ENCODE results near the gene MAP3K9. TPM values are rescaled to one million over a fixed set of nuclear protein-coding genes. Genes with fewer than 3 reads are reported as not detected.

MAP3K9 gene
- polyA plus RNA-seq, 1 experiment, result 0.24 TPM

- H3K4me3 ChIP-seq (ENCODE audit: low read depth, low read length), result no peak overlapping the region
- H3K27me3 ChIP-seq (ENCODE audit: control insufficient read depth, insufficient read depth, low read length), result peaks cover 35% of the 10 kb centered on the region
- DNase-seq (ENCODE audit: low read depth, low spot score), result no peak
- CTCF ChIA-PET, result no interaction called here
- H3K27ac ChIP-seq (ENCODE audit: low read depth, low read length), result no peak overlapping the region
- H3K9me3 ChIP-seq (ENCODE audit: control insufficient read depth, insufficient read depth, low read length), result no peaks in the 10 kb centered on the region
- POLR2A ChIA-PET, result no interaction called here
- TF ChIP-seq, protein P1, sequence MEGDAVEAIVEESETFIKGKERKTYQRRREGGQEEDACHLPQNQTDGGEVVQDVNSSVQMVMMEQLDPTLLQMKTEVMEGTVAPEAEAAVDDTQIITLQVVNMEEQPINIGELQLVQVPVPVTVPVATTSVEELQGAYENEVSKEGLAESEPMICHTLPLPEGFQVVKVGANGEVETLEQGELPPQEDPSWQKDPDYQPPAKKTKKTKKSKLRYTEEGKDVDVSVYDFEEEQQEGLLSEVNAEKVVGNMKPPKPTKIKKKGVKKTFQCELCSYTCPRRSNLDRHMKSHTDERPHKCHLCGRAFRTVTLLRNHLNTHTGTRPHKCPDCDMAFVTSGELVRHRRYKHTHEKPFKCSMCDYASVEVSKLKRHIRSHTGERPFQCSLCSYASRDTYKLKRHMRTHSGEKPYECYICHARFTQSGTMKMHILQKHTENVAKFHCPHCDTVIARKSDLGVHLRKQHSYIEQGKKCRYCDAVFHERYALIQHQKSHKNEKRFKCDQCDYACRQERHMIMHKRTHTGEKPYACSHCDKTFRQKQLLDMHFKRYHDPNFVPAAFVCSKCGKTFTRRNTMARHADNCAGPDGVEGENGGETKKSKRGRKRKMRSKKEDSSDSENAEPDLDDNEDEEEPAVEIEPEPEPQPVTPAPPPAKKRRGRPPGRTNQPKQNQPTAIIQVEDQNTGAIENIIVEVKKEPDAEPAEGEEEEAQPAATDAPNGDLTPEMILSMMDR (IDR thresholded peaks at IDR 0.05; ENCODE audit: low read depth, low read length), result no peak
Observed at GRCh38 chr14:70811578-70811977, 2.3 kb upstream of the MAP3K9 start.

DNA sequence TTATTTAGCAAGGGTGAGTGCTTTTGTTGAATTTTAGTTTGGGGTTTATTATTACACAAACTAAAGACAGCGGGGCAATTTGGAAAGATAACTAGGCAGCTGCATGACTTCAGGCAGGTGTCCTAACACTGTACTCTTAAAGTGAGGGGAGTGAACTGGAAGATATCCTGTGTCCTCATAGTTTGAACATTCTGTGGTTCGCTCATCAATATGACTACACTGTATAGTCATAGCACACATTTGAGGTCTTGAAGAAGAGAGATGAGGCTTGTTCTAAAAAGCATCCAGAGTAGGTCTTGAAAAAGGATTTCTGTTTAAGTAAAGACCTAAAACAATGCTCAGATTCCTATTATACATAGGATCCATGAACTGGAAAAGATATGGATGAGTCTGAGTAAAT is 1.7 kb upstream of the MAP3K9 start:
- POLR2A ChIA-PET, result no interaction called here
- no peak overlapping the region for H3K4me3 ChIP-seq (ENCODE audit: low read depth, low read length)
- CTCF ChIA-PET, result interaction anchor here (0.7 kb wide), 1 partner anchor 212 kb away, joined by 3 read pairs; no protein-coding TSS in a partner anchor
- no peak for DNase-seq (ENCODE audit: low read depth, low spot score)
- H3K27me3 ChIP-seq (ENCODE audit: control insufficient read depth, insufficient read depth, low read length), result peaks cover 37% of the 10 kb centered on the region
- H3K9me3 ChIP-seq (ENCODE audit: control insufficient read depth, insufficient read depth, low read length), result no peaks in the 10 kb centered on the region
- TF ChIP-seq, protein P1 (IDR thresholded peaks at IDR 0.05; ENCODE audit: low read depth, low read length), result no peak
- no peak overlapping the region for H3K27ac ChIP-seq (ENCODE audit: low read depth, low read length)

DNA sequence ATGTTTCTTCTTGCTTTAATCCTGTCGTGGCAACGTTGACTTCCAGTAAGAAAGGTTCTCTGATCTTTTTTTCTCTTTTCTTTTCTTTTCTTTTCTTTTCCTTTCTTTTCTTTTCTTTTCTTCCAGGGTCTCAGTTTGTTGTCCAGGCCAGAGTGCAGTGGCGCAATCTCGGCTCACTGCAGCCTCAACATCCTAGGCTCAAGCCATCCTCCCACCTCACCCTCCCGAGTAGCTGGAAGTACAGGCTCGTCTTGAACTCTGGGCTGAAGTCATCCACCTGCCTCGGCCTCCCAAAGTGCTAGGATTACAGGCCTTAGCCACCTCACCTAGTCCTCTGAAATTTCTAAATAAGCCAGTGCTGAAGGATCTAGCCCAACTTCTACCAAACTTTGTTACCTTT is 1.3 kb upstream of the MAP3K9 start:
- no peak for DNase-seq (ENCODE audit: low read depth, low spot score)
- Histone ChIP-seq H3K9me3 (ENCODE audit: control insufficient read depth, insufficient read depth, low read length) (no peaks in the 10 kb centered on the region), H3K27ac (ENCODE audit: low read depth, low read length) (no peak overlapping the region), H3K4me3 (ENCODE audit: low read depth, low read length) (no peak overlapping the region), H3K27me3 (ENCODE audit: control insufficient read depth, insufficient read depth, low read length) (peaks cover 37% of the 10 kb centered on the region)
- POLR2A ChIA-PET, result interaction anchor here (0.6 kb wide), 1 partner anchor 11 kb away, joined by 3 read pairs; no protein-coding TSS in a partner anchor
- TF ChIP-seq, protein P1 (IDR thresholded peaks at IDR 0.05; ENCODE audit: low read depth, low read length), result no peak
- CTCF ChIA-PET, result interaction anchor here (0.7 kb wide), 1 partner anchor 212 kb away, joined by 3 read pairs; no protein-coding TSS in a partner anchor

DNA sequence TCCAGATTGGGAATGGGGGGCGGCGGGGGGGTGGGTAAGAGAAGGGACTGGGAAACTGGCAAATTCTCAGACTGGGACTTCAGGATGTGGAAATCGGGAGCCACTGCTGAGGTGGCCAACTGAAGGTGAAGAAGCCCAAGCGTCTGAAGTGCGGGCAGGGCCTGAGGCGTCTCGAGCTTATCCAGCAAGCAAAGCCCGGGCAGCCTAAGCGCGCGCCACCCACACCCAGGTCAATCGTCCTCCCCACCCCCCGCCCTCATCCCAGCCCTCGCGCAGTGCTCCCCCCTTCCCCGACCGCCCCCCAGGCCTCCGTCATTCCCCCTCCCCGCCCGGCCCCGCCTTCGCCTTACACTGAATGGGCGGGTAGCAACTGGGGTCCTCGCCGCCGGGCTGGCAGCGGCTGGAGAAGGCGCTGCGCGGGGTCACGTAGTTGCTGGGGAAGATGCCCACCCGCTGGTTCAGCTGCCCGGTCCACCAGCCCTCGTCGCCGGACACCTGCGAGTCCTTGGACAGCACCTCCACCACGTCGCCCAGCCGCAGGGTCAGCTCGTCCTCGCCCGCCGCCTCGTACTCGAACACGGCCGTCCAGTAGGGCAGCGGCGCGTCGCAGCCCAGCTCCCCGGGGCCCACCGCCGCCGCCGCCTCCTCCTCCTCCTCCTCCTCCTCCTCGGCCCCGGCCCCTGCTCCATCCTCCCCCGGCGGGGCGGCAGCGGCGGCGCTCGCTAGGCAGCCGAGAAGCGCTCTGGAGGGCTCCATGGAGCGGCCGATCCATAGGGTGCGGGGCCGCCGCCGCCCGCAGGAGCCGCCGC is 693 bp downstream of the MAP3K9 start:
- ChIA-PET CTCF (interaction anchor here (1.0 to 2.8 kb wide), 2 partner anchors 9 to 19 kb away, joined by 3 to 13 read pairs; no protein-coding TSS in a partner anchor), POLR2A (no interaction called here)
- DNase-seq (ENCODE audit: low read depth, low spot score), result no peak
- Histone ChIP-seq H3K27me3 (ENCODE audit: control insufficient read depth, insufficient read depth, low read length) (peaks cover 35% of the 10 kb centered on the region), H3K27ac (ENCODE audit: low read depth, low read length) (no peak overlapping the region), H3K4me3 (ENCODE audit: low read depth, low read length) (peak overlapping the region; percentile 59), H3K9me3 (ENCODE audit: control insufficient read depth, insufficient read depth, low read length) (no peaks in the 10 kb centered on the region)
- TF ChIP-seq, protein P1 (IDR thresholded peaks at IDR 0.05; ENCODE audit: low read depth, low read length), result no peak

DNA sequence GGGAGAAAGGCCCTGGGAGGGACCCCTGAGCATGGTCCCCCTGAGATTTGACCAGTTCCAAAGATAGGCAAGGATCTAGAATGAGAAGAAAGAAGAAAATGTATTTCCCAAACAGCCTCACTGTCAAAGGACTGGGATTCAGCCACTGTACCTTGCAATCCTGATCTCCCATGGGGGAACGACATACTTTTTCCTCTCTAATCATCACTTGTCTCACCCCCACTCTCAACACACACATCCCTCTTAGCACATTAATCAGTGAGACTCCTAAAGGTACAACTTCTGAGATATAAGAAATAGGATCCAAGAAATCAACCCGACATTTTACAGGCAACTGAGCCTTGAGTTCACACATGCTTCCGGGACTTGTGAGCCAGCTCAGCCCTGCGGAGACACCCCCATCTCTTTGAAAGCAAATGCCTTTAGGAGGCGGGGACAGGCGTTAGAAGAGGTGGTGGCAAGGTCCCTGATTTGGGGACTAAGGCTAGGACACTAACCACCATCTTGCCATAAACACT is 1.4 kb downstream of the MAP3K9 start:
- CTCF ChIA-PET, result interaction anchor here (2.8 kb wide), 1 partner anchor 10 kb away, joined by 13 read pairs; no protein-coding TSS in a partner anchor
- no peak overlapping the region for H3K4me3 ChIP-seq (ENCODE audit: low read depth, low read length)

More for the DNA sequence above, 1.4 kb downstream of the MAP3K9 start:
- TF ChIP-seq, protein P1 (IDR thresholded peaks at IDR 0.05; ENCODE audit: low read depth, low read length), result no peak
- DNase-seq (ENCODE audit: low read depth, low spot score), result no peak
- peaks cover 33% of the 10 kb centered on the region for H3K27me3 ChIP-seq (ENCODE audit: control insufficient read depth, insufficient read depth, low read length)
- H3K9me3 ChIP-seq (ENCODE audit: control insufficient read depth, insufficient read depth, low read length), result no peaks in the 10 kb centered on the region
- H3K27ac ChIP-seq (ENCODE audit: low read depth, low read length), result no peak overlapping the region
- POLR2A ChIA-PET, result no interaction called here

Measured in AG04450 (cell line).